ENCODE data around the gene STAB1. TPM values are rescaled to one million over a fixed set of nuclear protein-coding genes. Genes with fewer than 3 reads are reported as not detected.

STAB1 gene
- total and polyA plus RNA-seq, 2 of the 8 experiments (the other 6 are each of a cell fraction or from before 2014, with no cell fraction given): 1.0 to 1.9 TPM

- TF ChIP-seq CHD7 (IDR thresholded peaks at IDR 0.05; ENCODE audit: insufficient replicate concordance, low read length): no peak
- no peak for TF ChIP-seq KDM1A (IDR thresholded peaks at IDR 0.05; ENCODE audit: borderline replicate concordance, low read length)
- no peak for TF ChIP-seq SAP30 (IDR thresholded peaks at IDR 0.05; ENCODE audit: insufficient read depth, insufficient replicate concordance, low read length)
- no peak for TF ChIP-seq SP1 (IDR thresholded peaks at IDR 0.05; ENCODE audit: low read depth, low read length)
- no peak for TF ChIP-seq SP4 (IDR thresholded peaks at IDR 0.05; ENCODE audit: low read length)
- TF ChIP-seq CEBPB (IDR thresholded peaks at IDR 0.05; ENCODE audit: low read depth, low read length): no peak
- no peak for TF ChIP-seq POLR2A (IDR thresholded peaks at IDR 0.05; ENCODE audit: control extremely low read depth in 1 of 2, low read depth in 2 of 2, low read length in 2 of 2)
- TF ChIP-seq ASH2L (IDR thresholded peaks at IDR 0.05; ENCODE audit: low read length): no peak
Observed at GRCh38 chr3:52516509-52517195, 21.5 kb downstream of the STAB1 start (continued).
